ENCODE results near the gene MYRF. TPM values are rescaled to one million over a fixed set of nuclear protein-coding genes. Genes with fewer than 3 reads are reported as not detected.

Gene MYRF
- total and polyA plus RNA-seq, 9 of the 15 experiments (the other 6 are each of a cell fraction or from before 2014, with no cell fraction given), result 2.3 to 25.8 (median 7.1) TPM

DNA sequence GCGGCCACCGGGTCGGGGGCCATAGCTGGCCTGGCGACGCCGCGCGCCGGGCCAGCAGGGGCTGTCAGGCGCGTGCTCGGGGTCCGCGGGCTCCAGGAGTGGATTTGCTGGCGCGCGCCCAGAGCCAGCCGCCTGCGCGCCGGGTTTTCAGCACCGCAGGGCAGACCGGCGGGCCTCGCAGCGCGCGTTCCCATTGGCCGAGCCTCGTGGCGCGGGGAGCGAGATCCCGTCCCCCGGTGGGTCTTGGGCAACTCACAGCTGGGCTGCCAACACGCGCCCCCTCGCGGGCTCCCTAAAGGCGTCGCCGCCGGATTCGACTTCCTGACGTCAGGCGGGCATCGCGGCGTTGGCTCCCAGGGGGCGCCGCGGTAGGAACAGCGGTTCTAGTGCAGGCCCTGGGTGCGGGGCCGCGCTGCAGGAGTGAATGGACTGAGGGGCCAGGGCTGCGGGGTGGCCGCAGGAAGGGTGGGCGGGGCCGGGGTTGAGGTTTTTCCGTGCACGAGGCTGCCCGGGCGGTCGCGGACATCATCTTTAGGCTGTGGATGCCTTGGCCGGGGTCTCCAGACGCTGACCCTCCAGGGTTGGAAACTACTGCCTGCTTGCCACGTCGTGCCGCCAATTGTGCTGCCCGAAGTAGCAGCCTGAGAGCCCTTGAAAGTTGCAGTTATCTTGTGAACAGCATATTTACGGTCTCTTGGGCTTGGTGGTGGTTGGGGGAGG is 64.5 kb downstream of the MYRF start, which contains the start of gene FADS1:
FADS1 (minus strand) TSS at position 268 of the 720 bp plus-strand sequence; CDS start at position 194, 74 bp downstream.
- Histone ChIP-seq H3K9ac (ENCODE audit: insufficient read depth in 1 of 2, low read depth in 2 of 2, low read length in 2 of 2) (peak within 1 kb of the TSS; percentile 98 to 99), H3K79me2 (ENCODE audit: control insufficient read depth, insufficient read depth, low read length) (peaks cover 63% of the 10 kb centered on the region), H3K4me2 (ENCODE audit: insufficient read depth, low read length) (peak within 1 kb of the TSS; percentile 97), H3K4me3 (peak within 1 kb of the TSS; percentile 64), H3K27me3 (ENCODE audit: control insufficient read depth in 2 of 2, insufficient read depth in 2 of 2, low read length in 2 of 2) (no peaks in the 10 kb centered on the region; a peak in 1 of 5 replicates), H3K9me1 (ENCODE audit: control insufficient read depth, insufficient read depth, low read length) (no peaks in the 10 kb centered on the region), H3K4me1 (replicated peaks in 1 of 2; ENCODE audit: control insufficient read depth in 2 of 2, insufficient read depth in 2 of 2, low read length in 2 of 2) (peaks cover 38 to 49% of the 10 kb centered on the region in 2 experiments; a peak in 4 of 5 replicates), H3K27ac (ENCODE audit: extremely low read depth, low read depth, low read length) (peak within 1 kb of the TSS; percentile 98), H2AFZ (ENCODE audit: low read depth, low read length) (peak within 1 kb of the TSS; percentile 66), H4K20me1 (replicated peaks; ENCODE audit: control insufficient read depth, insufficient read depth, low read length) (no peaks in the 10 kb centered on the region), H3K36me3 (ENCODE audit: control insufficient read depth, insufficient read depth, low read length) (peaks cover 33% of the 10 kb centered on the region), H3K9me3 (replicated peaks; ENCODE audit: control insufficient read depth, insufficient read depth, low read depth, low read length) (no peaks in the 10 kb centered on the region)
- no TSS peak for BruUV-seq (replicated peaks)
- in situ Hi-C loops (cut with MboI) (no loop called here), intact Hi-C loops (cut with micrococcal nuclease) (loop anchor here (1.0 kb wide), 1 partner anchor 17 kb away; no protein-coding TSS in a partner anchor)
- WGBS (ENCODE audit: insufficient coverage, low coverage, missing lambda C conversion rate), result 2% methylated on average over 63 of the region's 73 CpGs
- FAIRE-seq, result no peak
- peak; percentile 71 for ATAC-seq
- ChIA-PET CTCF (ENCODE audit: low intra/inter-chr PET ratio) (interaction anchor here (0.6 to 0.7 kb wide), 2 partner anchors 20 to 54 kb away, joined by 3 read pairs; no protein-coding TSS in a partner anchor), POLR2A (interaction anchor here (1.2 to 6.8 kb wide), 9 partner anchors 8 to 130 kb away, joined by 3 to 97 read pairs (median 4); partner anchors contain the start of genes FEN1 and TMEM258)
- DNase-seq (ENCODE audit: extremely low read depth in 1 of 4, low spot score in 3 of 4), result peak; percentile 95 to 97 (median 96)
- peak; percentile 82 for TF ChIP-seq CCNT2 (IDR thresholded peaks at IDR 0.05; ENCODE audit: borderline replicate concordance, extremely low read depth, insufficient read length, low read depth, low read length)
- TF ChIP-seq CHD1 (IDR thresholded peaks at IDR 0.05; ENCODE audit: low read length), result no peak
- 0 out of 2 replicates have a peak, but pooled peaks have one; percentile 68 for TF ChIP-seq TGIF2 (CRISPR knock-in tag; IDR thresholded peaks at IDR 0.05)
- TF ChIP-seq SMAD3 (CRISPR knock-in tag; conservative IDR thresholded peaks at IDR 0.05), result peak; percentile 54; the same call in 1 of the 2 replicates
- TF ChIP-seq ZNF253 (CRISPR knock-in tag; conservative IDR thresholded peaks at IDR 0.05), result no peak
- no peak for TF ChIP-seq ZFP30 (CRISPR knock-in tag; IDR thresholded peaks at IDR 0.05; ENCODE audit: borderline replicate concordance)
- TF ChIP-seq ZNF133 (CRISPR knock-in tag; IDR thresholded peaks at IDR 0.05), result no peak
- TF ChIP-seq ZNF518B (CRISPR knock-in tag; IDR thresholded peaks at IDR 0.05), result no peak
- 0 out of 2 replicates have a peak, but pooled peaks have one; percentile 15 for TF ChIP-seq GTF2E2 (tag; IDR thresholded peaks at IDR 0.05)
- TF ChIP-seq CBX1 (IDR thresholded peaks at IDR 0.05; ENCODE audit: low read depth), result peak; percentile 92
- no peak for TF ChIP-seq NFIX (CRISPR knock-in tag; IDR thresholded peaks at IDR 0.05; ENCODE audit: low read depth)
- peak; percentile 25 to 89; a peak in 3 of 4 replicates for TF ChIP-seq TEAD1 (CRISPR knock-in tag; IDR thresholded peaks at IDR 0.05)
- no peak for TF ChIP-seq ZNF3 (CRISPR knock-in tag; IDR thresholded peaks at IDR 0.05)
- no peak for TF ChIP-seq XRCC3 (IDR thresholded peaks at IDR 0.05)
- no peak for TF ChIP-seq MCM5 (IDR thresholded peaks at IDR 0.05; ENCODE audit: low read depth)
- no peak for TF ChIP-seq ESRRB (CRISPR knock-in tag; IDR thresholded peaks at IDR 0.05; ENCODE audit: borderline replicate concordance)
- TF ChIP-seq MCM2 (IDR thresholded peaks at IDR 0.05; ENCODE audit: low read depth), result no peak
- peak; percentile 83 for TF ChIP-seq HMGN3 (IDR thresholded peaks at IDR 0.05; ENCODE audit: borderline replicate concordance, extremely low read depth, insufficient read length, low read depth, low read length)
- no peak for TF ChIP-seq HDGF (IDR thresholded peaks at IDR 0.05)
- TF ChIP-seq SOX6 (IDR thresholded peaks at IDR 0.05), result peak; percentile 50; the same call in 1 of the 2 replicates
- no peak for TF ChIP-seq BMI1 (IDR thresholded peaks at IDR 0.05; ENCODE audit: low read length)

Measured in K562 (cell line).